ENCODE results near the gene FOXL1. TPM values are rescaled to one million over a fixed set of nuclear protein-coding genes. Genes with fewer than 3 reads are reported as not detected.

The FOXL1 gene
- total RNA-seq, 1 experiment from 2014 or later = 0.11 TPM

GRCh38 chr16:86545481-86545880 is 32.9 kb upstream of the FOXL1 start:
- H3K9me3 ChIP-seq = no peaks in the 10 kb centered on the region
- DNase-seq = no peak
- POLR2A ChIA-PET = no interaction called here
- peaks cover 14% of the 10 kb centered on the region for H3K36me3 Mint-ChIP-seq (ENCODE audit: insufficient read depth, unreplicated experiment)
- TF ChIP-seq CTCF (IDR thresholded peaks at IDR 0.05; ENCODE audit: insufficient read depth in 1 of 2, low read depth in 1 of 2, low read length in 1 of 2, severe bottlenecking in 1 of 2, unreplicated experiment in 1 of 2) = no peak
- no peaks in the 10 kb centered on the region for H3K9me3 Mint-ChIP-seq (ENCODE audit: unreplicated experiment)
- no peaks in the 10 kb centered on the region for H3K4me1 ChIP-seq
- H3K27me3 Mint-ChIP-seq (ENCODE audit: insufficient read depth, unreplicated experiment) = no peaks in the 10 kb centered on the region
- H3K27ac Mint-ChIP-seq (ENCODE audit: unreplicated experiment) = no peak overlapping the region
- intact Hi-C loops (cut with micrococcal nuclease; ENCODE audit: unreplicated experiment) = no loop called here
- CTCF ChIA-PET = no interaction called here
- no peaks in the 10 kb centered on the region for H3K27me3 ChIP-seq (replicated peaks; ENCODE audit: control insufficient read depth, insufficient read depth, low read length)
- no peak overlapping the region for H3K4me3 Mint-ChIP-seq (ENCODE audit: unreplicated experiment)
- H3K36me3 ChIP-seq (ENCODE audit: control insufficient read depth, insufficient read depth, low read length) = peaks cover 1% of the 10 kb centered on the region; the same call in 1 of the 2 replicates
- H3K4me1 Mint-ChIP-seq (ENCODE audit: low read depth, unreplicated experiment) = no peaks in the 10 kb centered on the region
- no TSS peak for BruUV-seq (replicated peaks)
- no peak overlapping the region for H3K4me3 ChIP-seq (ENCODE audit: low read depth, low read length)

- Histone ChIP-seq H3K4me1 (no peaks in the 10 kb centered on the region), H3K36me3 (ENCODE audit: control insufficient read depth, insufficient read depth, low read length) (peaks cover 1% of the 10 kb centered on the region; the same call in 1 of the 2 replicates), H3K4me3 (ENCODE audit: low read depth, low read length) (no peak overlapping the region), H3K27me3 (replicated peaks; ENCODE audit: control insufficient read depth, insufficient read depth, low read length) (no peaks in the 10 kb centered on the region), H3K9me3 (no peaks in the 10 kb centered on the region)
- DNase-seq = no peak
- no peaks in the 10 kb centered on the region for H3K9me3 Mint-ChIP-seq (ENCODE audit: unreplicated experiment)
- H3K27me3 Mint-ChIP-seq (ENCODE audit: insufficient read depth, unreplicated experiment) = no peaks in the 10 kb centered on the region
- H3K4me1 Mint-ChIP-seq (ENCODE audit: low read depth, unreplicated experiment) = no peaks in the 10 kb centered on the region
- H3K36me3 Mint-ChIP-seq (ENCODE audit: insufficient read depth, unreplicated experiment) = peaks cover 10% of the 10 kb centered on the region
- intact Hi-C loops (cut with micrococcal nuclease; ENCODE audit: unreplicated experiment) = no loop called here
- ChIA-PET POLR2A (no interaction called here), CTCF (no interaction called here)
- no peak for TF ChIP-seq CTCF (IDR thresholded peaks at IDR 0.05; ENCODE audit: insufficient read depth in 1 of 2, low read depth in 1 of 2, low read length in 1 of 2, severe bottlenecking in 1 of 2, unreplicated experiment in 1 of 2)
- H3K4me3 Mint-ChIP-seq (ENCODE audit: unreplicated experiment) = no peak overlapping the region
- BruUV-seq (replicated peaks) = no TSS peak
- no peak overlapping the region for H3K27ac Mint-ChIP-seq (ENCODE audit: unreplicated experiment)
Measured at GRCh38 chr16:86545954-86546637, 32.3 kb upstream of the FOXL1 start.

GRCh38 chr16:86546638-86547013 is 31.7 kb upstream of the FOXL1 start:
- Histone ChIP-seq H3K9me3 (no peaks in the 10 kb centered on the region), H3K36me3 (ENCODE audit: control insufficient read depth, insufficient read depth, low read length) (peaks cover 1% of the 10 kb centered on the region; the same call in 1 of the 2 replicates), H3K4me1 (no peaks in the 10 kb centered on the region), H3K27me3 (replicated peaks; ENCODE audit: control insufficient read depth, insufficient read depth, low read length) (no peaks in the 10 kb centered on the region), H3K4me3 (ENCODE audit: low read depth, low read length) (no peak overlapping the region)
- Mint-ChIP-seq H3K36me3 (ENCODE audit: insufficient read depth, unreplicated experiment) (peaks cover 5% of the 10 kb centered on the region), H3K27me3 (ENCODE audit: insufficient read depth, unreplicated experiment) (no peaks in the 10 kb centered on the region), H3K9me3 (ENCODE audit: unreplicated experiment) (no peaks in the 10 kb centered on the region), H3K27ac (ENCODE audit: unreplicated experiment) (no peak overlapping the region), H3K4me1 (ENCODE audit: low read depth, unreplicated experiment) (no peaks in the 10 kb centered on the region), H3K4me3 (ENCODE audit: unreplicated experiment) (no peak overlapping the region)
- intact Hi-C loops (cut with micrococcal nuclease; ENCODE audit: unreplicated experiment) = no loop called here
- ChIA-PET CTCF (no interaction called here), POLR2A (no interaction called here)
- TF ChIP-seq CTCF (IDR thresholded peaks at IDR 0.05; ENCODE audit: insufficient read depth in 1 of 2, low read depth in 1 of 2, low read length in 1 of 2, severe bottlenecking in 1 of 2, unreplicated experiment in 1 of 2) = no peak
- no TSS peak for BruUV-seq (replicated peaks)
- DNase-seq = no peak

Data from Caco-2 (cell line).